Adrenal gland (tissue), 5 donors: Measurements from ENCODE around the gene NCF1.
"Not testable (repeated sequence)": the region's sequence is repeated elsewhere in the genome, so short reads cannot be mapped to it uniquely, and the experiment has no call there.

ENCODE experiments used
- POLR2A ChIP-seq, 2 donors: fragments of 450-650 bp; IDR thresholded peaks; one replicate each; pipeline ENCODE4 v1.6.1; 2017; ENCODE audit warnings: antibody characterized with exemption in 2 of 2, mild to moderate bottlenecking in 2 of 2, moderate library complexity in 1 of 2
- TF ChIP-seq, protein P1 (sequence below), 6 experiments: fragments of 450-650 bp in 4 of 6; fragments of 200-600 bp in 2 of 6; sonication (generic) in 1 of 6; IDR thresholded peaks; 1 replicate in 5 of 6; 2 replicates in 1 of 6; pipeline versions ENCODE4 v1.5.1 to v1.8.0; 2016 to 2021; ENCODE audit warnings: antibody characterized with exemption in 6 of 6, mild to moderate bottlenecking in 2 of 6, moderate library complexity in 1 of 6
- donor health status: DM: no; HTN: no; CAD: no.

DNA sequence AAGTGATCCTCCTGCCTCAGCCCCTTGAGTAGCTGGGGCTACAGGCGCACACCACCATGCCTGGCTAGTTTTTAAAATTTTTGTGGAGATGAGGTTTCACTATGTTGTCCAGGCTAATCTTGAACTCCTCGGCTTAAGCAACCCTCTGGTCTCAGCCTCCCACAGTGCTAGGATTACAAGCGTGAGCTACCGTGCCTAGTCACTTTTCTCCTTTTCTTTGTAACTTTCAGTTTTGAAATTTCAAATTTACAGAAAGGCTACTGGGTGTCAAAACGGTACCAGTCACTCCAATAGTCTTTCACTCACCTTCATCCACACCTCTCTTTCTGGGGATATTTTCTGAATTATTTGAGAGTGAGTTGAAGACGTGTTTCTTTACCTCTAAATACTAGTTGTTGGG, 1.3 kb downstream of the NCF1 start:
- TF ChIP-seq POLR2A (IDR thresholded peaks at IDR 0.05): not testable (repeated sequence)
- TF ChIP-seq, protein P1, sequence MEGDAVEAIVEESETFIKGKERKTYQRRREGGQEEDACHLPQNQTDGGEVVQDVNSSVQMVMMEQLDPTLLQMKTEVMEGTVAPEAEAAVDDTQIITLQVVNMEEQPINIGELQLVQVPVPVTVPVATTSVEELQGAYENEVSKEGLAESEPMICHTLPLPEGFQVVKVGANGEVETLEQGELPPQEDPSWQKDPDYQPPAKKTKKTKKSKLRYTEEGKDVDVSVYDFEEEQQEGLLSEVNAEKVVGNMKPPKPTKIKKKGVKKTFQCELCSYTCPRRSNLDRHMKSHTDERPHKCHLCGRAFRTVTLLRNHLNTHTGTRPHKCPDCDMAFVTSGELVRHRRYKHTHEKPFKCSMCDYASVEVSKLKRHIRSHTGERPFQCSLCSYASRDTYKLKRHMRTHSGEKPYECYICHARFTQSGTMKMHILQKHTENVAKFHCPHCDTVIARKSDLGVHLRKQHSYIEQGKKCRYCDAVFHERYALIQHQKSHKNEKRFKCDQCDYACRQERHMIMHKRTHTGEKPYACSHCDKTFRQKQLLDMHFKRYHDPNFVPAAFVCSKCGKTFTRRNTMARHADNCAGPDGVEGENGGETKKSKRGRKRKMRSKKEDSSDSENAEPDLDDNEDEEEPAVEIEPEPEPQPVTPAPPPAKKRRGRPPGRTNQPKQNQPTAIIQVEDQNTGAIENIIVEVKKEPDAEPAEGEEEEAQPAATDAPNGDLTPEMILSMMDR (IDR thresholded peaks at IDR 0.05): not testable (repeated sequence)
